ENCODE measurements around the gene FOXN4. TPM values are rescaled to one million over a fixed set of nuclear protein-coding genes. Genes with fewer than 3 reads are reported as not detected.

The FOXN4 gene
- total RNA-seq, 2 experiments from 2014 or later: not detected

- ATAC-seq: peak; percentile 44
- POLR2A ChIA-PET: no interaction called here
- no peak overlapping the region for H3K27ac Mint-ChIP-seq
Observed at GRCh38 chr12:109264095-109264942, 44.8 kb downstream of the FOXN4 start.

GRCh38 chr12:109263439-109263838, 45.6 kb downstream of the FOXN4 start:
- Mint-ChIP-seq H3K36me3 (ENCODE audit: low read depth) (peaks cover 3% of the 10 kb centered on the region), H3K9me3 (ENCODE audit: insufficient read depth) (no peaks in the 10 kb centered on the region), H3K27me3 (ENCODE audit: low read depth) (no peaks in the 10 kb centered on the region), H3K4me1 (ENCODE audit: low read depth) (no peaks in the 10 kb centered on the region), H3K27ac (no peak overlapping the region), H3K4me3 (no peak overlapping the region)
- ATAC-seq: no peak
- ChIA-PET POLR2A (no interaction called here), CTCF (interaction anchor here (0.6 to 2.7 kb wide), 8 partner anchors 38 to 356 kb away, joined by 3 to 9 read pairs (median 3); no protein-coding TSS in a partner anchor)
- no peak for DNase-seq

More at GRCh38 chr12:109264095-109264942, 44.8 kb downstream of the FOXN4 start:
- H3K36me3 Mint-ChIP-seq (ENCODE audit: low read depth): peaks cover 3% of the 10 kb centered on the region
- no peak overlapping the region for H3K4me3 Mint-ChIP-seq
- H3K9me3 Mint-ChIP-seq (ENCODE audit: insufficient read depth): no peaks in the 10 kb centered on the region
- CTCF ChIA-PET: interaction anchor here (0.6 to 2.7 kb wide), 7 partner anchors 37 to 357 kb away, joined by 3 to 9 read pairs (median 3); no protein-coding TSS in a partner anchor
- DNase-seq: peak; percentile 61
- no peaks in the 10 kb centered on the region for H3K4me1 Mint-ChIP-seq (ENCODE audit: low read depth)
- H3K27me3 Mint-ChIP-seq (ENCODE audit: low read depth): no peaks in the 10 kb centered on the region

- no peak for DNase-seq
- Mint-ChIP-seq H3K27me3 (ENCODE audit: low read depth) (no peaks in the 10 kb centered on the region), H3K4me1 (ENCODE audit: low read depth) (no peaks in the 10 kb centered on the region), H3K27ac (no peak overlapping the region), H3K9me3 (ENCODE audit: insufficient read depth) (no peaks in the 10 kb centered on the region), H3K36me3 (ENCODE audit: low read depth) (peaks cover 3% of the 10 kb centered on the region), H3K4me3 (no peak overlapping the region)
- ChIA-PET POLR2A (no interaction called here), CTCF (interaction anchor here (0.5 kb wide), 1 partner anchor 18 kb away, joined by 3 read pairs; no protein-coding TSS in a partner anchor)
- ATAC-seq: no peak
Observed at GRCh38 chr12:109261939-109262338, 47.1 kb downstream of the FOXN4 start.

GRCh38 chr12:109261087-109261486, 48.0 kb downstream of the FOXN4 start:
- ChIA-PET POLR2A (no interaction called here), CTCF (no interaction called here)
- Mint-ChIP-seq H3K27ac (no peak overlapping the region), H3K36me3 (ENCODE audit: low read depth) (peaks cover 3% of the 10 kb centered on the region), H3K4me1 (ENCODE audit: low read depth) (no peaks in the 10 kb centered on the region), H3K9me3 (ENCODE audit: insufficient read depth) (no peaks in the 10 kb centered on the region), H3K27me3 (ENCODE audit: low read depth) (no peaks in the 10 kb centered on the region), H3K4me3 (no peak overlapping the region)
- DNase-seq (no peak), ATAC-seq (no peak)

- POLR2A ChIA-PET: no interaction called here
- Mint-ChIP-seq H3K9me3 (ENCODE audit: insufficient read depth) (no peaks in the 10 kb centered on the region), H3K27ac (no peak overlapping the region), H3K4me3 (no peak overlapping the region), H3K4me1 (ENCODE audit: low read depth) (no peaks in the 10 kb centered on the region), H3K27me3 (ENCODE audit: low read depth) (no peaks in the 10 kb centered on the region), H3K36me3 (ENCODE audit: low read depth) (peaks cover 5% of the 10 kb centered on the region)
- CTCF ChIA-PET: no interaction called here
- no peak for DNase-seq
- ATAC-seq: no peak
Observed at GRCh38 chr12:109259545-109259895, 49.6 kb downstream of the FOXN4 start.

GRCh38 chr12:109258607-109259544, 50.2 kb downstream of the FOXN4 start:
- no peaks in the 10 kb centered on the region for H3K4me1 Mint-ChIP-seq (ENCODE audit: low read depth)
- H3K27ac Mint-ChIP-seq: no peak overlapping the region
- H3K36me3 Mint-ChIP-seq (ENCODE audit: low read depth): peaks cover 6% of the 10 kb centered on the region

GRCh38 chr12:109258201-109258600, 50.9 kb downstream of the FOXN4 start:
- POLR2A ChIA-PET: no interaction called here
- CTCF ChIA-PET: no interaction called here

More at GRCh38 chr12:109258607-109259544, 50.2 kb downstream of the FOXN4 start:
- Mint-ChIP-seq H3K9me3 (ENCODE audit: insufficient read depth) (no peaks in the 10 kb centered on the region), H3K4me3 (no peak overlapping the region), H3K27me3 (ENCODE audit: low read depth) (no peaks in the 10 kb centered on the region)
- ATAC-seq (no peak), DNase-seq (no peak)
- POLR2A ChIA-PET: interaction anchor here (0.7 kb wide), 1 partner anchor 81 kb away, joined by 3 read pairs; no protein-coding TSS in a partner anchor
- CTCF ChIA-PET: no interaction called here

GRCh38 chr12:109256011-109256410, 53.1 kb downstream of the FOXN4 start:
- POLR2A ChIA-PET: no interaction called here

More at GRCh38 chr12:109258201-109258600, 50.9 kb downstream of the FOXN4 start:
- H3K36me3 Mint-ChIP-seq (ENCODE audit: low read depth): peaks cover 9% of the 10 kb centered on the region
- no peaks in the 10 kb centered on the region for H3K4me1 Mint-ChIP-seq (ENCODE audit: low read depth)
- ATAC-seq (no peak), DNase-seq (no peak)
- no peak overlapping the region for H3K27ac Mint-ChIP-seq
- H3K4me3 Mint-ChIP-seq: no peak overlapping the region
- no peaks in the 10 kb centered on the region for H3K9me3 Mint-ChIP-seq (ENCODE audit: insufficient read depth)
- H3K27me3 Mint-ChIP-seq (ENCODE audit: low read depth): no peaks in the 10 kb centered on the region

GRCh38 chr12:109255377-109255776, 53.7 kb downstream of the FOXN4 start:
- Mint-ChIP-seq H3K4me3 (no peak overlapping the region), H3K9me3 (ENCODE audit: insufficient read depth) (no peaks in the 10 kb centered on the region), H3K27ac (no peak overlapping the region), H3K36me3 (ENCODE audit: low read depth) (peaks cover 16% of the 10 kb centered on the region), H3K27me3 (ENCODE audit: low read depth) (no peaks in the 10 kb centered on the region), H3K4me1 (ENCODE audit: low read depth) (peaks cover 2% of the 10 kb centered on the region)
- ChIA-PET CTCF (interaction anchor here (0.7 kb wide), 1 partner anchor 161 kb away, joined by 3 read pairs; no protein-coding TSS in a partner anchor), POLR2A (no interaction called here)
- ATAC-seq (no peak), DNase-seq (no peak)

More at GRCh38 chr12:109256011-109256410, 53.1 kb downstream of the FOXN4 start:
- DNase-seq (no peak), ATAC-seq (no peak)
- no peak overlapping the region for H3K4me3 Mint-ChIP-seq
- peaks cover 16% of the 10 kb centered on the region for H3K36me3 Mint-ChIP-seq (ENCODE audit: low read depth)
- no peaks in the 10 kb centered on the region for H3K9me3 Mint-ChIP-seq (ENCODE audit: insufficient read depth)
- CTCF ChIA-PET: interaction anchor here (0.7 kb wide), 1 partner anchor 47 kb away, joined by 4 read pairs; no protein-coding TSS in a partner anchor
- no peaks in the 10 kb centered on the region for H3K27me3 Mint-ChIP-seq (ENCODE audit: low read depth)
- no peak overlapping the region for H3K27ac Mint-ChIP-seq
- no peaks in the 10 kb centered on the region for H3K4me1 Mint-ChIP-seq (ENCODE audit: low read depth)

- H3K4me1 Mint-ChIP-seq (ENCODE audit: low read depth): peaks cover 5% of the 10 kb centered on the region
- ATAC-seq (no peak), DNase-seq (no peak)
- H3K27me3 Mint-ChIP-seq (ENCODE audit: low read depth): no peaks in the 10 kb centered on the region
- POLR2A ChIA-PET: no interaction called here
- peaks cover 16% of the 10 kb centered on the region for H3K36me3 Mint-ChIP-seq (ENCODE audit: low read depth)
- no peak overlapping the region for H3K27ac Mint-ChIP-seq
- no peak overlapping the region for H3K4me3 Mint-ChIP-seq
- CTCF ChIA-PET: no interaction called here
- no peaks in the 10 kb centered on the region for H3K9me3 Mint-ChIP-seq (ENCODE audit: insufficient read depth)
Observed at GRCh38 chr12:109253913-109254544, 55.1 kb downstream of the FOXN4 start.

GRCh38 chr12:109252799-109253198, 56.3 kb downstream of the FOXN4 start:
- no peaks in the 10 kb centered on the region for H3K27me3 Mint-ChIP-seq (ENCODE audit: low read depth)
- ChIA-PET CTCF (no interaction called here), POLR2A (no interaction called here)
- ATAC-seq: no peak
- DNase-seq: no peak
- H3K4me3 Mint-ChIP-seq: no peak overlapping the region
- H3K4me1 Mint-ChIP-seq (ENCODE audit: low read depth): peaks cover 5% of the 10 kb centered on the region
- no peaks in the 10 kb centered on the region for H3K9me3 Mint-ChIP-seq (ENCODE audit: insufficient read depth)
- H3K27ac Mint-ChIP-seq: no peak overlapping the region
- H3K36me3 Mint-ChIP-seq (ENCODE audit: low read depth): peaks cover 16% of the 10 kb centered on the region

All from activated CD8-positive, alpha-beta T cell treated with anti-CD3 and anti-CD28 coated beads, Interleukin-2, amount 10 ng/mL, durations not matched to agents 7 days and 5 days (primary cell).